VCaP (cell line): ENCODE data around the gene MGME1.

ENCODE experiments used
- H3K27ac ChIP-seq: fragments of 450-650 bp; 2 replicates; pipeline ENCODE4 v1.5.1; 2017
- TF ChIP-seq, protein P1 (sequence below): fragments of 450-650 bp; conservative IDR thresholded peaks from 2 replicates; pipeline ENCODE4 v1.5.1; 2017; ENCODE audit warnings: mild to moderate bottlenecking, moderate library complexity

Gene MGME1

DNA sequence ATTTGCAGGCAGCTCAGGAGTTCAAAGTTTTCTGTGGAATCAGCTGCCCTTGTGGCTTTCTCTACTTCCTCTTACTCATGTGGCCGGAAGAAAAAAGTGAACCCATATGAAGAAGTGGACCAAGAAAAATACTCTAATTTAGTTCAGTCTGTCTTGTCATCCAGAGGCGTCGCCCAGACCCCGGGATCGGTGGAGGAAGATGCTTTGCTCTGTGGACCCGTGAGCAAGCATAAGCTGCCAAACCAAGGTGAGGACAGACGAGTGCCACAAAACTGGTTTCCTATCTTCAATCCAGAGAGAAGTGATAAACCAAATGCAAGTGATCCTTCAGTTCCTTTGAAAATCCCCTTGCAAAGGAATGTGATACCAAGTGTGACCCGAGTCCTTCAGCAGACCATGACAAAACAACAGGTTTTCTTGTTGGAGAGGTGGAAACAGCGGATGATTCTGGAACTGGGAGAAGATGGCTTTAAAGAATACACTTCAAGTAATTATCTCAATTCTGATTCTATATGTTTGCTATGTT, 1.1 kb downstream of the MGME1 start:
- peak overlapping the region; percentile 100 for H3K27ac ChIP-seq

DNA sequence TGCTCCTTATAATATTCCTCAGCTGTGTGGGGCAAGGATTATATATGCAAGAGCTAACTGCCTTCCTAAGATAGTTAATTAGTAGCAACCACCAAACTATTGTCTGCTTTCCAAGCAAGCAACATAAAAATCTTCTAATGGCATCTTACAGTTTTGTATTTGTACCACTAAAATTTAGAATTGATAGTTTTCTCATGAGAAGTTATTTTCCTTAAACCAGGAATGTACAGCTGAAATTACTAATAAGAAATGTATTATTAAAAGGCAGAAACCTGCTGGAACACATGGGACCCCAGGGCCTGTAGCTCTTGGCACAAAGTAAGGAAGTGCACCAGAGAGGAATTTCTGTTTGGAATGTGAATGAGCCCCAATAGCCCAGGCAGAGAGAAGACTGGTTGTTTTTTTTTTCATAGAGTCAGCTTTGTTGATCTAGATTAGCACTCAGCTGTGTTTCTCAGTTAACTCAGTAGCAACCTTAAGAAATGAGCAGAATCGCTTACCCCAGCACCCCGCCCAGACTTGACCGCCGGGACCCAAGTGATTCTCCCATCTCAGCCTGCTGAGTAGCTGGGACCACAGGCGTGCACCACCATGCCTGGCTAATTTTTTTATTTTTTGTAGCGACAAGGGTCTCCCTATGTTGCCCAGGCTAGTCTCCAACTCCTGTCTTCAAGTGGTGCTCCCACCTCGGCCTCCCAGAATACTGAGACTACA, 2.6 kb downstream of the MGME1 start:
- H3K27ac ChIP-seq, result peak overlapping the region; percentile 100
- TF ChIP-seq, protein P1, sequence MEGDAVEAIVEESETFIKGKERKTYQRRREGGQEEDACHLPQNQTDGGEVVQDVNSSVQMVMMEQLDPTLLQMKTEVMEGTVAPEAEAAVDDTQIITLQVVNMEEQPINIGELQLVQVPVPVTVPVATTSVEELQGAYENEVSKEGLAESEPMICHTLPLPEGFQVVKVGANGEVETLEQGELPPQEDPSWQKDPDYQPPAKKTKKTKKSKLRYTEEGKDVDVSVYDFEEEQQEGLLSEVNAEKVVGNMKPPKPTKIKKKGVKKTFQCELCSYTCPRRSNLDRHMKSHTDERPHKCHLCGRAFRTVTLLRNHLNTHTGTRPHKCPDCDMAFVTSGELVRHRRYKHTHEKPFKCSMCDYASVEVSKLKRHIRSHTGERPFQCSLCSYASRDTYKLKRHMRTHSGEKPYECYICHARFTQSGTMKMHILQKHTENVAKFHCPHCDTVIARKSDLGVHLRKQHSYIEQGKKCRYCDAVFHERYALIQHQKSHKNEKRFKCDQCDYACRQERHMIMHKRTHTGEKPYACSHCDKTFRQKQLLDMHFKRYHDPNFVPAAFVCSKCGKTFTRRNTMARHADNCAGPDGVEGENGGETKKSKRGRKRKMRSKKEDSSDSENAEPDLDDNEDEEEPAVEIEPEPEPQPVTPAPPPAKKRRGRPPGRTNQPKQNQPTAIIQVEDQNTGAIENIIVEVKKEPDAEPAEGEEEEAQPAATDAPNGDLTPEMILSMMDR, result no peak

More for the DNA sequence above, 1.1 kb downstream of the MGME1 start:
- TF ChIP-seq, protein P1, result no peak

DNA sequence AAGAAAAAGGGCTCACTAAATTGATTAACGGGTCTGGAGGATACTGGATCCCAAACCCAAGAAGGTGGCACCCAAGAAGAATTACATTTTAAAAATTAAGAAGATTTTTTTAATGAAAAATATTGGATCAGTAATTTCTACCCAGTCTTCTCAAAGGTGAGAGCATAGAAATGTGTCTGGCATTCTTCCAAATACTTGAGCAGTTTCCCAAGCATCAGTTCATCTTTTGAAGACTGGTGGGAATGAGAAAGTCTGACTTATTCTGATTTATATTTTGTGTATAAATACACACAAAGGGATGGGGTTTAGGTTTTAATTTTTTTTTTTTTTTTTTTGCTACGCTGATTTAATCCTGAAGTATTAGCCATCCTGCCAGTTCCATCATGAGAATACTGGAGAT, 3.3 kb downstream of the MGME1 start:
- H3K27ac ChIP-seq, result peak overlapping the region; percentile 100
- TF ChIP-seq, protein P1, result no peak

DNA sequence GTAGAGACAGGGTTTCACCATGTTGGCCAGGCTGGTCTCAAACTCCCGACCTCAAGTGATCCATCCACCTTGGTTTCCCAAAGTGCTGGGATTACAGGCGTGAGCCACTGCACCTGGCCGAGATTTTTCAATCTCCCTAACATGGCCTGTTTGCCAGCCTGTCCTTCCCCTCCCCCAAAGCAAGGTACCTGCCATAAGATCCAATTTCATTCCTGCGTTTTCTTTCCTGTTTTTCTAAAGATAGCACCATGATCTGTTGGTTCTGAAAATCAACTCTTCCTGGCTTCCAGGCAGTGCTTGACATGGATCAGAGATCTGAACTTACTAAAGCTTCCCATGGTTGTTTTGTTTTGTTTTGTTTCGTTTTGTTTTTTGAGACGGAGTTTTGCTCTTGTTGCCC, 7.5 kb downstream of the MGME1 start:
- TF ChIP-seq, protein P1, result no peak
- H3K27ac ChIP-seq, result no peak overlapping the region

DNA sequence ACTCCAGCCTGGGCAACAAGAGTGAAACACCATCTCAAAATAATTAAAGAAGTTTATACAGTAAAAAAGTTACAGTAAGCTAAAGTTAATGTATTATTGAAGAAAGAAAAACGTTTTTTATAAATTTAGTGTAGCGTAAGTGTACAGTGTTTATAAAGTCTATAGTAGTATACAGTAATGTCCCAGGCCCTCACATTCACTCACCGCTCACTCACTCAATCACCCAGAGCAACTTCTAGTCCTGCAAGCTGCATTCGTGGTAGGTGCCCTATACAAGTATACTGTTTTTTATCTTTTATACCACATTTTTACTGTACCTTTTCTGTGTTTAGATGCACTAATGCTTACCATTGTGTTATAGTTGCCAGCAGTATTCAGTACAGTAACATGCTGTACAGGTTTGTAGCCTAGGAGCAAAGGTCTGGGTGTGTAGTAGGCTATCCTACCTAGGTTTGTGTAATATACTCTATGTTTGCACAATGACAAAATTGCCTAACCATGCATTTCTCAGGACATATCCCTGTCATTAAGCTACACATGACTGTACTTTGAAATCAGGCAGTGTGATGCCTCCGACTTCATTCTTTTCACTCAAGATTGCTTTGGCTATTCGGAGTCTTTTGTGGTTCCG, 16.7 kb downstream of the MGME1 start:
- TF ChIP-seq, protein P1, result no peak
- H3K27ac ChIP-seq, result no peak overlapping the region

DNA sequence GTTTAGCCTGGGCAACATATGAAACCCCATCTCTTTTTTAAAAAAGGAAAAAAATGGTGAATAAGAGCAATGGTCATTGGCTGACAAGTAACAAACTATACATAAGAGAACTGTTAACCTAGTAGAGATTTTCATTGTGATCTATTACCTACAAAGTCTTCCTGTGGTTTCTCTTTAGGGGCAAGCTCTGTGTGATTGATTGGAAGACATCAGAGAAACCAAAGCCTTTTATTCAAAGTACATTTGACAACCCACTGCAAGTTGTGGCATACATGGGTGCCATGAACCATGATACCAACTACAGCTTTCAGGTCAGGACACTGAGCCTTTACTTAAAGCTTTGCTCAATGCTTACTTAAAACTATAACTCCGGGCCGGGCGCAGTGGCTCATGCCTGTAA, 19.2 kb downstream of the MGME1 start:
- TF ChIP-seq, protein P1, result no peak

DNA sequence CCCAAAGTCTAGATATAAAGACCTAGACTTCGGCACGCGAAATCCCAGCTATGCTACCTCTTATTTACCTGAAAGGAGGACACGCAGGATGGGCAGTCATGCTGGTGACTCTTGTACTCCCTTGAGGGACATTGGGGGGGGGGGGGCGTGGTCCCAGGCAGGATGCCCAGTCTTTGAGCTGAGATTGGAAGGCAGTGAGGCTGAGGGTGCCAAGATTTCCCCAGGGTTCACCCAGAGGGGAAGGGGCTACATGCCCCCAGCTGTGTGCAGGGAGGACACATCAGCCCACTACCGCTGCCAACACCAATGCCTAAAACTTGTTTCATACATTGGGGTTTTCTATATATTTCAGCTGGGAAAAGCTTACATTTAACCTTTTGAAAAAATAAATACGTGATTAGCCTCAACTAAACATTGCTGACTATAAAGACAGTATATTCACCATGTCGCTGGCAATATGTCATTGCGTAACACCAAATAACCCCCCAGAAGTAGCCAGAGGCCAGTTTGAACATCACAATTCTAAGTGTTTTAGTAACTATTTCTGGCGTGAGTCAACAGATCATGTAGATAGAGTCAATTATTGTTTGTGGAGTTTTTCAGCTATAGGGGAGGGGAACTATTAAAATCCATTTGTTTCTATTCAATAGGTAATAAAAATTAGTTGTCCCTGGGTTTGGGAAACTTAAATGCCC, 21.6 kb downstream of the MGME1 start:
- TF ChIP-seq, protein P1, result no peak
- H3K27ac ChIP-seq, result peak overlapping the region; percentile 97

More for the DNA sequence above, 19.2 kb downstream of the MGME1 start:
- peak overlapping the region; percentile 97 for H3K27ac ChIP-seq
